22Rv1 (cell line): ENCODE results near the gene REEP6.

Source experiments
- ZFX ChIP-seq: fragments of 450-650 bp; IDR thresholded peaks from 2 replicates; pipeline ENCODE4 v1.6.1; 2017; ENCODE audit warnings: antibody characterized with exemption, borderline replicate concordance
- TF ChIP-seq, protein P1 (sequence below): fragments of 450-650 bp; IDR thresholded peaks from 2 replicates; pipeline ENCODE4 v1.5.1; 2017; ENCODE audit warnings: mild to moderate bottlenecking

DNA sequence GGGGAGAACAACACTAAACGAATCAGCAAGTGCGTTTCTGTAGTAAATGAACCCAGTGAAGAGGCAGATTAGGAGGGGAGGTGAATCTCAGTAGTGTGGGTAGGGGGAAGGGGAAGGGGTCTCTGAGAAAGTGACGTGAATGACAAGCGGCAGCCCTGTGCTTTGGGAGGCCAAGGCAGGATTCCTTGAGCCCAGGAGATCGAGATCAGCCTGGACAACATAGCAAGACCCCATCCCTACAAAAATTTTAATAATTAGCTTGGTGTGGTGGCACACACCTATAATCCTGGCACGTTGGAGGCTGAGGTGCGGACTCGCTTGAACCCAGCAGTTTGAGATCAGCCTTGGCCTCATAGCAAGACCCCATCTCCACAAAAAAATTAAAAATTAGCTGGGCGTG is 41.0 kb downstream of the REEP6 start:
- TF ChIP-seq, protein P1, sequence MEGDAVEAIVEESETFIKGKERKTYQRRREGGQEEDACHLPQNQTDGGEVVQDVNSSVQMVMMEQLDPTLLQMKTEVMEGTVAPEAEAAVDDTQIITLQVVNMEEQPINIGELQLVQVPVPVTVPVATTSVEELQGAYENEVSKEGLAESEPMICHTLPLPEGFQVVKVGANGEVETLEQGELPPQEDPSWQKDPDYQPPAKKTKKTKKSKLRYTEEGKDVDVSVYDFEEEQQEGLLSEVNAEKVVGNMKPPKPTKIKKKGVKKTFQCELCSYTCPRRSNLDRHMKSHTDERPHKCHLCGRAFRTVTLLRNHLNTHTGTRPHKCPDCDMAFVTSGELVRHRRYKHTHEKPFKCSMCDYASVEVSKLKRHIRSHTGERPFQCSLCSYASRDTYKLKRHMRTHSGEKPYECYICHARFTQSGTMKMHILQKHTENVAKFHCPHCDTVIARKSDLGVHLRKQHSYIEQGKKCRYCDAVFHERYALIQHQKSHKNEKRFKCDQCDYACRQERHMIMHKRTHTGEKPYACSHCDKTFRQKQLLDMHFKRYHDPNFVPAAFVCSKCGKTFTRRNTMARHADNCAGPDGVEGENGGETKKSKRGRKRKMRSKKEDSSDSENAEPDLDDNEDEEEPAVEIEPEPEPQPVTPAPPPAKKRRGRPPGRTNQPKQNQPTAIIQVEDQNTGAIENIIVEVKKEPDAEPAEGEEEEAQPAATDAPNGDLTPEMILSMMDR, result no peak
- no peak for TF ChIP-seq ZFX
